Head of caudate nucleus (tissue), 42 donors: Measurements from ENCODE around the gene TXNL1.
"Not testable (repeated sequence)": the region's sequence is repeated elsewhere in the genome, so short reads cannot be mapped to it uniquely, and the experiment has no call there.

Source experiments
- DNase-seq, 42 donors: peaks; one replicate each; pipeline versions ENCODE4 v3.0.0 to v3.0.0-alpha.2; 2020 to 2021; ENCODE audit warnings: mixed read lengths in 7 of 42
- intact Hi-C: fragments of 100-400 bp; cut with DNase I; formaldehyde crosslinking; loops from one replicate; pipeline ENCODE4 v1.15.0; 2022

Gene TXNL1

DNA sequence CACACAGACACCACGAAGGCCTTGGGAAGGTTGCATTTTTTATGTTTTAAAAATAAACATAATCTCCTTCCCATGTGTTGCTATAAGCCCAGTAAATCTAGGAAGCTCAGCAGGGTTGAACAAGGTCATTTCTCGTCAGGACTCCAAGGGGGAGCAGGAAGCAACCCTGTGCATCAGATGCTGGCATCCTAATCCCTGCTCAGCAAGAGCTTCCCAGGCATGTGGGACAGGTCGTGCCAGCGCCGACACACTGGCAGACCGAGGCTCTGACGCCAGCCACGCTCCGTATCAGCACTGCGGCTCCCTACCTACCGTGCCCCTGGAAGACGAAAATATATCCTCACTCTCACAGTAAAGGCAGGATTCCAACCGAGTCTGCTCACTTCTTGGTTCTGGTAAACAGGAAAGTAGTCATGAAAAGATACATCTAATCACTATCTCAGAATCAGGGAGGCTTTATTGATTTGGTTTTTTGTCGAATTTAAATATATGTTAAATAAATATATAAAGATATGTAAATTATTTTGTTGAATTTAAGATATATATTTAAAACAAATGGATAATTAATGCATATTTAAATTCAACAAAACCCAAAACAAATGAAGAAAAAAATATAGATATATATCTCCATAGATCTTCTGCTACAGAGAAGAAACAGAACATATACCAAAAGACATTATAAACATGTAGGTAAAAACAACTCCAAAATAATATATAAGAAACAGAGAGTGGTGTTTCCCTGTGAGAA is 61.4 kb downstream of the TXNL1 start:
- intact Hi-C loops, result loop anchor here (10.0 kb wide), 1 partner anchor 1342 kb away; no protein-coding TSS in a partner anchor
- DNase-seq, result peak in 3 of 42 donors; percentile 11 to 19 (median 15)

DNA sequence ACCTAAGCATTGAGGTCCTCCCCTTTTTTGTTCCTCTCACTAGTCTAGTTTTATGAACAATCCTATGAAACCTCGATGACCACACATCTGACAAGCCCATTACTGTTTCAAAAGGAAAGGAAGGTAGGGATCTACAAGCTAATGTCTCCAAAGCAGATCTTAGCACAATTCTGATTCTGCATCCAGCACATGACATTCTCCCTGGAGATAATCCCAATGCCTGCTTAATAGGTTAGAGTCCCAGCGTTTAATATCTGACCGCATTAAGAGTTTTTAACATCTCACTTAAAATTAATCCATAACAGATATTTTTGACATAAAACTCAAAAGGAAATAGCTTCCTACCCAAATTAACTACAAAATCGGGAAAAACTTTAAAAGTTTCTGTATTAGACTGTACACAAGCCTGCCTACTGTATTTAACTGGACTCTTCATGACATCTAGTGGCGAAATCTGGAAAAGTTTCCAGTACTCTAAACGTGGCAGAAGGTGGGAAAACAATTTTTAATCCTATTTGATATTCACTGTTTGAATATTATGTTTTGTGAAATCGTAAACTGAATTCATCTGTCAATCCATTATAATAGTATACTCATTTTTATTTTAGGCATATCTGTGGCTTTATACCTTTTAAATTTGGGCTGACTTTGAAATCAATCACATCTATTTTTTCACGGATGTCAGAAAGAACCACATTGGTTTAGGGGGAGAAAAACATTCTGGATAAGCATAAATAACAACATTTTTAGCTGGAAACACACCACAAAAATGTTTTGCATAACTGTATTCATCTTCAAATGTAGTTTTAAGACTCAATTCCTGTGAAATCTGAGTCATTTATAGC is 62.4 kb downstream of the TXNL1 start:
- intact Hi-C loops, result loop anchor here (10.0 kb wide), 1 partner anchor 1341 kb away; no protein-coding TSS in a partner anchor
- peak in 10 of 42 donors; percentile 13 to 75 (median 40) for DNase-seq

DNA sequence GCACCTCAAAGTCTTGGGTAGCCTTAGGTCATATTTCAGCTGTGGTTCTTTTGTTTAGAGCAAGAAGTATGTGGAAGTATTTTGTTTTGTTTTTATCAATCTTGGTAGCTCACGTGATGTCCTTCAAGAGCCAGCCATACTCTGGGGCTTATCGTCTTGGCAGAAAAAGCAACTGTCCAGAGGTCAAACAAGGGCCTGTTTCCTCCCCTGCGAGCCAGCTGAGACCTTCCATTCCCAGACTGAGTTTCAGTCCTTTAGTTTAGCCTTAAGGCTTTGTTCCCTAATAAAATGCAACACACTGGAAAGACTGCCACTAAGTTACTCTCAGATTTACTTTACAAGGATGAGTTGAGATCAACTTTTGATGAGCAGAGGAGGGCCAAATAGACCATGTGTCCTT is 63.5 kb downstream of the TXNL1 start:
- no peak for DNase-seq

DNA sequence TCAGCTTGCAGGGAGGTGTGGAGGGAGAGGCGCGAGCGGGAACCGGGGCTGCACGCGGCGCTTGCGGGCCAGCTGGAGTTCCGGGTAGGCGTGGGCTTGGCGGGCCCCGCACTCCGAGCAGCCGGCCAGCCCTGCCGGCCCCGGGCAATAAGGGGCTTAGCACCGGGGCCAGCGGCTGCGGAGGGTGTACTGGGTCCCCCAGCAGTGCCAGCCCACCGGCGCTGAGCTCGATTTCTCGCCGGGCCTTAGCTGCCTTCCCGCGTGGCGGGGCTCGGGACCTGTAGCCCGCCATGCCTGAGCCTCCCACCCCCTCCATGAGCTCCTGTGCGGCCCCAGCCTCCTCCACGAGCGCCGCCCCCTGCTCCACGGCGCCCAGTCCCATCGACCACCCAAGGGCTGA is 66.1 kb downstream of the TXNL1 start:
- intact Hi-C loops, result loop anchor here (10.0 kb wide), 1 partner anchor 1337 kb away; no protein-coding TSS in a partner anchor

More for the DNA sequence above, 63.5 kb downstream of the TXNL1 start:
- intact Hi-C loops, result loop anchor here (10.0 kb wide), 1 partner anchor 1340 kb away; no protein-coding TSS in a partner anchor

DNA sequence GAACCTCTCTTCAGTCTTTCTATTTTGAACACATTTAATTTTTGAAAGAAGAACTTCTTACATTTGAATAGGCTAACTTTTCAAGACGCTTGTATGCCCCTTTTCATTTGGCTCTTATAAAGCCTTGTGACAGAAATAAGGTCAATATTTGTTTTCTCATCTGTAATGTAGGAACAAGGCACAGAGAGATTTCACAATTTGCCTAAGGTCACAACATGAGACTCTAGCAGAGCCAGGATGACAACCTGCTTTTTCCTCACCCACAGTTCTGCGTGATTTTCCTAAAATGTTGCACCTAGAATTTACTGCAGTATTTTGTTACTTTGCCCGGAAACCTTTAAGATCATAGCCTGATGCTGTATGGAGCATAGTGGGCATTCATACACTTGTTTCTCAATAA is 67.4 kb downstream of the TXNL1 start:
- intact Hi-C loops, result loop anchor here (10.0 kb wide), 1 partner anchor 1336 kb away; no protein-coding TSS in a partner anchor
- no peak for DNase-seq

More for the DNA sequence above, 66.1 kb downstream of the TXNL1 start:
- not testable (repeated sequence) for DNase-seq

DNA sequence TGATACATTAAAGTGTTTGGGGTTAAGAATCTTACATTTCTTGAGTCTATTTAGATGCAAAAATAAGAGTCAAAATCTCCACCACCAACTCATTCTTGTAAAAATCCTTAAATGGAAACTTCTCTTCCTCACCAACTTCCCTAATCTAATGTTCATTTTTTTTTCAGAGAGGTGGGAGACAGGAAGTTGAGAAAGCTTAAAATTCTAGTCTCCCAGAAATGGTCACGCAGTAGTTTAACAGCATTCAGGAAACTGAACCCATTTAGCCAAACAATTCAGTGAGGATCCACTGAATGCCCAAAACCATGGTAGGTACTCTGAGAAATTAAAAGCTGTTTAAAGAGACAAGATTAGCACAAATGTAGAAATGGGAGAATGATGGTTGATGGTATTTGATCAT is 69.0 kb downstream of the TXNL1 start:
- intact Hi-C loops, result no loop called here
- DNase-seq, result no peak

DNA sequence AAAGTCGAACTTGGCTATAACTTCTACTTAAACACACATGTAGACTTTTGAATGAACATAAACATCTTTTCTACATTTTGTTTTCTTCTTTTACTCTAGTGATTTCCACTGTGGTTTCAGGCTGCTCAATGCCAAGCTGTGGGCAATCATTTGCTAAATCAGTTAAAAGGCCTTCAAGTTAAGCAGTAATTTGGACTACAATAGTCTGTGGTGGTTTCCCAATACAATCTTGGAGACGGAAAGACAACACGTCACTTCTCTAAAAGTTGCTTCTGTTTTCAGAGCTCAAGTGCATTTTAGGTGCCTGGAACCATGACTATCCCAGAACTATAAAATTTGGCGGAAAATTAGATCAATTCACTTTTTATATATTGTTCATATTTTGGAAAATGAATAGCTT is 69.4 kb downstream of the TXNL1 start:
- intact Hi-C loops, result no loop called here

DNA sequence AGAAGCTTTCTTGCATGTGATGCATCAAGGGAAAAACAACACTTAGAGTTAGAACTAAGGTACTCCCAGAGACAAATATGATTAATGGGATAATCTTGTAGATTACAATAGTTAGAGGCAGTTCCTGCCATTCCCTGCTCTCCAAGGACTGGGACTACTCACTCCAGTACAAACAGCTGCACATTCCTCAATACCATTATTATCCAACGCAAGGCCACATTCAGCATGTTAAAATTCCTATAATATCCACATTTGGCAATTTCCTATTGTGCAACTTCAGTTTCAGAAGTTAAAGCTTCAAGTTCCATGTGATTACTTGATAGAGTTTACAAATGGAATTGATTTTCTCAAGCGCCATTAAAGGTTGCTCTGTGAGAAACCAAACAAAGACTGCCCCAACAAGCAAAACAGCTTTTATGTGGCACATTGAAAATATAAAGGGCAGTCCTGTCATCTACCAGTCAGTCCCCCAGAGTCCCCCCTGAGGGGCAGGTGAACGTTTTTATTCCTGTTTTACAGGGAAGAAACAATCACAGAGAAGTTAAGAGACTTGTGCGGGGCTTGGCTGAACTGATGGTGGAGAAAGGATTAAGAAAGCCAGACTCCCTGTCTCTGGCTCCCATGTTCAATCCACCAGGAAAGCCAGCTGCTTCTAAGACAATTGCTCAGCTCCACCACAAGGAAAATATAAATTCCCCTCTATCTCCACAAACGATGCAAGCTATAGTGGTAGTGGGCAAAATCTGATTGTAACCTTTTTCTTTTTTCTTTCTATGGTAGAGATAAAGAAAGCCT is 72.6 kb downstream of the TXNL1 start:
- DNase-seq, result no peak
- intact Hi-C loops, result no loop called here

More for the DNA sequence above, 69.4 kb downstream of the TXNL1 start:
- DNase-seq, result no peak

DNA sequence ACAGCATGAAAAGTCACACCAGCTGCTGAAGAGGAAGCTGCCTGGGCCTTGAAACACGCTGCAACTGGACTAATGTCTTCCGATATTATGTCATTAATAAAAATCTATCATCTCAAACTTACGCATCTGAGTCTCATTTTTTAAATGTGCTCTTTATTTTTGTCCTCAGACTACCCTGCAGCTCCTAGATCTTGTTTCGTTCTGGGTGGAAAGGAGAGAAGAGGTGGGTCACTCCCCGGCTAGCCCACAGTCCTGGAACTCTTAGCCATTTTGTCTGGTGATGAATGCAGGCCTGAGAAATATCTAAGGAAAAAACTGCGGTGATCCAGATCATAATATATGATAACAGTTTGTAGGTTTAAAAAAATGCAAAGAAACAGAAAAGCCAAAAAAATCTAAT is 73.3 kb downstream of the TXNL1 start:
- DNase-seq, result no peak
- intact Hi-C loops, result no loop called here

DNA sequence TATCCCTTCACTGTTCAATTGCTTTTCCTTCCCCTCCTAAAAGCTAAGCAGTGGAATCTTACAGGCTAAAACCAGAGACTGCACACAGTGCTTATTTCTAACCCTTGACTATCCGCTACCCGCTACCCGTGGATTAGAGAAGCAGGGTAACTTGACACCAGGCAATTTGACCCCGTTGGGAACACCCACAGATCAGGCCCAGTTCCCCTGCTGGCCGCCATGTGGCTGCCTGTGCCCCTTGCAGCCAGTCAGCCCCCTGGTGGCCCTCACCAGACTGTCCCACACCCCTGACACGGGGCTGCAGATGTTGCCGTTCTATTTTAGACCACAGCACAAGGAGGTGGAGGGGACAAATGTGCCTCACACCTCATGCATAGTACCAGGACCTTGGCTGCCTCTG is 74.8 kb downstream of the TXNL1 start:
- no peak for DNase-seq

DNA sequence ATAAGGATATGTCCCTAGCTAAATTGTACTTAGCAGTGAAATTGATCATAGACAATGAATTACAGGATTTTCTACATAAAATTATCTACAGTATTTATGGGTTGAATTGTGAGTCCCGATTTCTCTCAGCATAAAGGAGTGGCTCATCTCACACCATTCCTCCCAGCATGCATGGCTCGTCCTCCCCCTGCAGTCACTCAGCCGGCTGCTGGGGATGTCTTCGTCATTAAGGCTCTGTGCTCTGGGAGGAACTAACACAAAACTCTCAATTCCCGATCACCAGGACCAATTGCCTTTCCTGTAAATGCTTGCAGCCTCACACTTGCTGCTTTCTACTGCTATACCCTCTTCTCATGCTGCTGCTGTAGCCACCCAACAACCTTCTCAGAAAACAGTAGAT is 75.9 kb downstream of the TXNL1 start:
- DNase-seq, result peak in 4 of 42 donors; percentile 14 to 57 (median 32)
- intact Hi-C loops, result no loop called here

More for the DNA sequence above, 74.8 kb downstream of the TXNL1 start:
- intact Hi-C loops, result no loop called here

DNA sequence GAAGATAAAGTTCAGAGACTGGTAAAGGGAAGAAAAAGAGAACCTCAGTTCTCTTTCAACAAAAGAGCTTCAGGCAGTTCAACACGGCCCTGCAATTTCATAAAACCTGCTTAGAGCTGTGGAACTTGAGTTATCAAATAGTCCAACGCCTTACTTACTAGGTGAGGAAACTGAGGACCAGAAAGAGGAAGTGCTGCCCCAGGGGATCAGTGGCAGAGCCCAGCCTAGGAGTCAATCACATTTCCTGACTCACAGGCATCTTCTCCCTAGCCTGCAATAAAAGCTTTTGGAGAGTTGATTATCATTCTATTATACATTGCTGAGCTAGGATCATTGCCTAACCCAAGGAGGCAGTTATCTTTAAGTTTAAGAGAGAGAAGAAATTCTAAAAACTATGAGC is 77.4 kb downstream of the TXNL1 start:
- intact Hi-C loops, result no loop called here
- no peak for DNase-seq

DNA sequence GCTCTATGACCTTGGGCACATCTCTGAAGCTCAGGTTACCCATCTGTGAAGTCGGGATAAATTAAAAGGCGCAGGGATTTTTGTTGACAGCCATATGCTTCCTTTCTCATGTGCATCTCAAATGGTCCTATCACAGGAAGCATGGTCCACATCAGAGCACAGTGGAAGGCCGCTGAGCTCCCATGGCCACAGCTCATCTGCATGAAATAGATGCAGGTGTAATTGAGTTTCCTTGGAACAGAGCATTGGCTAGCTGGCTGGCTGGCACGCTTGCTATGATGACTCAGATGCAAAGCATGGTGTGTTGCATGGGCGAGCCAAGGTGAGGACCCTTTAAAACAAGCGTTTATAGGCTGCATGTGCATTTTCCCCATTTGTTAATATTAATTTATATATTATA is 79.3 kb downstream of the TXNL1 start:
- DNase-seq, result no peak
- intact Hi-C loops, result no loop called here

DNA sequence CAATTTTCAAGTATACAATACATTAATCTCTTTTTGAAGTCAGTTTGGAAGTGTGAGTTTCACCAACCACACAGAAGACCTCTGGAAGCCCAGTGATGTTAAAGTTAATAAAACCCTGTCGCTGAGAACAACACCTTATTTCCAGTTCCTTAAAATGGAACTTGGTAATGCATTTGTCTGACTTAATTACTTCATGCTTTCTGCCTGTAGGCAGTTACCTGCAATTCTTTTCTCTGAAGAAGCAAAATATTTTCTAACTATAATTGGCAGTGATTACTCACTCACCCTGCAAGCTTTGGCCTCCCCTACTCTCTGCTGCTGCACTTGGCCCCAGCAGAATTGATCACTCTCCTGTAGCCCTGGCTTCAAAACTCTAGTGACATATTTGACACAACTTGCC is 81.5 kb downstream of the TXNL1 start:
- DNase-seq, result no peak
- intact Hi-C loops, result no loop called here

DNA sequence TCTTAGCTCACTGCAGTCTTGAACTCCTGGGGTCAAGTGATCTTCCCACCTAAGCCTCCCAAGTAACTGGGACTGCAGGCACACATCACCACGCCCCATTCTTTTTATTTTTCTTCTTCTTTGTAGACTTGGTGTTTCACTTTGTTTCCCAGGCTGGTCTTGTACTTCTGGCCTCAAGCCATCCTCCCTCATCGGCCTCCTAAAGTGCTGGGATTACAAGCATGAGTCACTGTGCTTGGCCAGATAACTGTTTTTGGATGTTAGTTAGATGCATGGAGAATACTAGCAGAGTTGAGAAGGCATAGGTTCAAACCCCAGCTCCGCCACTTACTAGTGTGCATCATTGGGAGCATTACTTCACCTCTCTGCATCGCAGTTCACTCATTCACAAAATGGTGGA is 88.3 kb downstream of the TXNL1 start:
- intact Hi-C loops, result no loop called here
- DNase-seq, result no peak
